HFFc6 (cell line): Measurements from ENCODE around the gene C1orf167. TPM values are rescaled to one million over a fixed set of nuclear protein-coding genes. Genes with fewer than 3 reads are reported as not detected.

Experiments
- DNase-seq: peaks from one replicate; pipeline ENCODE4 v3.0.0-alpha.2; 2018
- H3K27ac Mint-ChIP-seq: 2 replicates; pipeline ENCODE4 v1.8.0; 2020; ENCODE audit warnings: mild to moderate bottlenecking, mixed read lengths
- H3K27me3 Mint-ChIP-seq: 2 replicates; pipeline ENCODE4 v1.8.0; 2021; ENCODE audit warnings: mild to moderate bottlenecking, moderate library complexity, mixed read lengths; ENCODE audit not compliant: insufficient read depth
- H3K36me3 Mint-ChIP-seq: 2 replicates; pipeline ENCODE4 v1.8.0; 2021; ENCODE audit warnings: low read depth, mixed read lengths
- H3K4me1 Mint-ChIP-seq: 2 replicates; pipeline ENCODE4 v1.8.0; 2020; ENCODE audit warnings: low read depth, mixed read lengths
- H3K4me3 Mint-ChIP-seq: 2 replicates; pipeline ENCODE4 v1.8.0; 2020; ENCODE audit warnings: mild to moderate bottlenecking, moderate library complexity, mixed read lengths
- H3K9me3 Mint-ChIP-seq: 2 replicates; pipeline ENCODE4 v1.8.0; 2020; ENCODE audit warnings: mild to moderate bottlenecking, mixed read lengths
- CTCF ChIP-seq: fragments of 200-600 bp; sonication (generic); IDR thresholded peaks from 2 replicates; pipeline ENCODE4 v1.5.0; 2021; ENCODE audit warnings: antibody characterized with exemption, mild to moderate bottlenecking
- total RNA-seq, 6 experiments: library from RNA; stranded (reverse); fragmentation: NEBNext Ultra II Directional; extraction: Animal tissue kit (Norgen Biotek cat#: 25700); gene quantifications; 2 replicates in 1 of 6; 3 replicates in 5 of 6; pipeline ENCODE4 v1.2.3, GENCODE V29; 2021

C1orf167 gene
- total RNA-seq, 6 experiments from 2014 or later, result 0.23 to 0.59 (median 0.38) TPM; not detected in 2

GRCh38 chr1:11738783-11739182 lies 23.2 kb upstream of the C1orf167 start:
- Mint-ChIP-seq H3K4me3 (no peak overlapping the region), H3K36me3 (no peaks in the 10 kb centered on the region; the same call in 1 of the 2 replicates), H3K27me3 (no peaks in the 10 kb centered on the region; the same call in 1 of the 2 replicates), H3K27ac (no peak overlapping the region), H3K9me3 (no peaks in the 10 kb centered on the region), H3K4me1 (peaks cover 15% of the 10 kb centered on the region)
- DNase-seq, result no peak
- TF ChIP-seq CTCF, result no peak

GRCh38 chr1:11740258-11741192 lies 21.5 kb upstream of the C1orf167 start:
- no peaks in the 10 kb centered on the region; the same call in 1 of the 2 replicates for H3K36me3 Mint-ChIP-seq
- peaks cover 15% of the 10 kb centered on the region for H3K4me1 Mint-ChIP-seq
- H3K27ac Mint-ChIP-seq, result no peak overlapping the region
- H3K9me3 Mint-ChIP-seq, result no peaks in the 10 kb centered on the region
- no peak for DNase-seq
- no peak overlapping the region for H3K4me3 Mint-ChIP-seq
- no peak for TF ChIP-seq CTCF
- no peaks in the 10 kb centered on the region; the same call in none of the 2 replicates for H3K27me3 Mint-ChIP-seq

- Mint-ChIP-seq H3K27ac (no peak overlapping the region), H3K36me3 (no peaks in the 10 kb centered on the region; the same call in 1 of the 2 replicates), H3K27me3 (no peaks in the 10 kb centered on the region; the same call in none of the 2 replicates), H3K4me1 (peaks cover 24% of the 10 kb centered on the region), H3K9me3 (no peaks in the 10 kb centered on the region), H3K4me3 (no peak overlapping the region)
- TF ChIP-seq CTCF, result no peak
- DNase-seq, result no peak
Observed at GRCh38 chr1:11741482-11741881, 20.5 kb upstream of the C1orf167 start.

- TF ChIP-seq CTCF, result no peak
- peaks cover 25% of the 10 kb centered on the region for H3K4me1 Mint-ChIP-seq
Observed at GRCh38 chr1:11741919-11742558, 20.0 kb upstream of the C1orf167 start.

GRCh38 chr1:11744287-11744686 lies 17.7 kb upstream of the C1orf167 start:
- no peak overlapping the region for H3K4me3 Mint-ChIP-seq
- H3K4me1 Mint-ChIP-seq, result peaks cover 21% of the 10 kb centered on the region
- no peak for DNase-seq
- no peaks in the 10 kb centered on the region; the same call in 1 of the 2 replicates for H3K27me3 Mint-ChIP-seq
- H3K36me3 Mint-ChIP-seq, result no peaks in the 10 kb centered on the region
- TF ChIP-seq CTCF, result no peak
- H3K9me3 Mint-ChIP-seq, result no peaks in the 10 kb centered on the region
- no peak overlapping the region for H3K27ac Mint-ChIP-seq

More at GRCh38 chr1:11741919-11742558, 20.0 kb upstream of the C1orf167 start:
- Mint-ChIP-seq H3K27ac (no peak overlapping the region), H3K9me3 (no peaks in the 10 kb centered on the region), H3K36me3 (no peaks in the 10 kb centered on the region; the same call in 1 of the 2 replicates), H3K4me3 (no peak overlapping the region), H3K27me3 (no peaks in the 10 kb centered on the region; the same call in none of the 2 replicates)
- no peak for DNase-seq
